Peyer's patch (tissue), 4 donors: ENCODE results near the gene EGR4.

ENCODE experiments used
- CTCF ChIP-seq, 6 experiments: fragments of 450-650 bp in 4 of 6; fragments of 200-600 bp in 2 of 6; sonication (generic) in 1 of 6; IDR thresholded peaks; one replicate each; pipeline ENCODE4 v1.5.1; 2017 to 2019; ENCODE audit warnings: antibody characterized with exemption in 6 of 6, mild to moderate bottlenecking in 3 of 6, moderate library complexity in 1 of 6
- POLR2A ChIP-seq, 2 donors: fragments of 450-650 bp; IDR thresholded peaks; one replicate each; pipeline ENCODE4 v1.5.1; 2017; ENCODE audit warnings: antibody characterized with exemption in 2 of 2, mild to moderate bottlenecking in 2 of 2, moderate library complexity in 2 of 2

GRCh38 chr2:73292316-73292905 is 937 bp downstream of the EGR4 start:
- TF ChIP-seq CTCF (IDR thresholded peaks at IDR 0.05) (no peak), POLR2A (IDR thresholded peaks at IDR 0.05) (no peak)
